PC-3 (cell line): Measurements from ENCODE around the gene SPATA17. TPM values are rescaled to one million over a fixed set of nuclear protein-coding genes. Genes with fewer than 3 reads are reported as not detected.

Source experiments
- ATAC-seq: fragments of 200-7000 bp; cut with Tn5 transposase; 2 replicates; pipeline ENCODE4 v1.9.1; 2020; ENCODE audit warnings: mild to moderate bottlenecking, moderate library complexity
- BruUV-seq: library from RNA; stranded (reverse); fragments of 400-500 nt; replicated peaks from 2 replicates; lab custom pipeline; 2021; lab: Mats Ljungman, UMichigan
- CTCF ChIA-PET: fragments of 300-600 bp; sonication (Branson Sonifier 250); formaldehyde crosslinking; loops from one replicate; lab custom pipeline; 2022; ENCODE audit warnings: antibody characterized with exemption; lab: Charles Lee
- POLR2A ChIA-PET: fragments of 300-600 bp; sonication (Branson Sonifier 250); formaldehyde crosslinking; loops from one replicate; lab custom pipeline; 2022; ENCODE audit warnings: antibody characterized with exemption; ENCODE audit not compliant: unreplicated experiment; lab: Charles Lee
- DNase-seq: peaks from one replicate; pipeline ENCODE4 v3.0.0-alpha.2; 2015
- H2AFZ ChIP-seq: fragments of 300-600 bp; sonication (generic); 2 replicates; pipeline ENCODE4 v1.6.0; 2016; ENCODE audit warnings: antibody characterized with exemption, low read length
- H3F3A ChIP-seq: fragments of 300-600 bp; sonication (generic); one replicate; pipeline ENCODE4 v1.6.0; 2017; ENCODE audit warnings: antibody characterized with exemption, low read length, control low read depth, mild to moderate bottlenecking; ENCODE audit not compliant: unreplicated experiment
- H3K27ac ChIP-seq: fragments of 300-600 bp; sonication (generic); 2 replicates; pipeline ENCODE4 v1.5.1; 2016; ENCODE audit warnings: mild to moderate bottlenecking, low read length
- H3K27me3 ChIP-seq: fragments of 300-600 bp; sonication (generic); 2 replicates; pipeline ENCODE4 v1.6.1; 2016; ENCODE audit warnings: low read length, mixed read lengths
- H3K36me3 ChIP-seq: fragments of 300-600 bp; sonication (generic); 2 replicates; pipeline ENCODE4 v1.6.1; 2016; ENCODE audit warnings: low read depth, mixed run types, low read length, mixed read lengths
- H3K4me1 ChIP-seq: fragments of 300-600 bp; sonication (generic); 2 replicates; pipeline ENCODE4 v1.5.1; 2016; ENCODE audit warnings: low read length; ENCODE audit not compliant: insufficient read depth
- H3K4me2 ChIP-seq: fragments of 300-600 bp; sonication (generic); 2 replicates; pipeline ENCODE4 v1.6.0; 2016; ENCODE audit warnings: low read length
- H3K4me3 ChIP-seq: fragments of 300-600 bp; sonication (generic); 2 replicates; pipeline ENCODE4 v1.5.1; 2016; ENCODE audit warnings: mild to moderate bottlenecking, low read length, mixed read lengths
- H3K79me2 ChIP-seq: fragments of 300-600 bp; sonication (generic); 2 replicates; pipeline ENCODE4 v1.6.1; 2017; ENCODE audit warnings: low read length, mixed read lengths
- H3K9ac ChIP-seq: fragments of 300-600 bp; sonication (generic); 2 replicates; pipeline ENCODE4 v1.6.0; 2016; ENCODE audit warnings: mild to moderate bottlenecking, low read length
- H3K9me2 ChIP-seq: fragments of 300-600 bp; sonication (generic); replicated peaks from 2 replicates; pipeline ENCODE4 v1.6.1; 2016; ENCODE audit warnings: mixed run types, low read length, mixed read lengths
- H3K9me3 ChIP-seq: fragments of 300-600 bp; sonication (generic); 2 replicates; pipeline ENCODE4 v1.6.1; 2016; ENCODE audit warnings: low read length, mixed read lengths
- H4K20me1 ChIP-seq: fragments of 300-600 bp; sonication (generic); 2 replicates; pipeline ENCODE4 v1.6.1; 2016; ENCODE audit warnings: low read length, mixed read lengths
- CTCF ChIP-seq: fragments of 300-600 bp; sonication (generic); conservative IDR thresholded peaks from 2 replicates; pipeline ENCODE4 v1.5.1; 2017; ENCODE audit warnings: antibody characterized with exemption, low read depth, mild to moderate bottlenecking, low read length
- EZH2 ChIP-seq: fragments of 300-600 bp; sonication (generic); IDR thresholded peaks from one replicate; pipeline ENCODE4 v1.6.1; 2017; ENCODE audit warnings: antibody characterized with exemption, mild to moderate bottlenecking, low read length; ENCODE audit not compliant: unreplicated experiment
- EZH2phosphoT487 ChIP-seq: fragments of 300-600 bp; sonication (generic); IDR thresholded peaks from 2 replicates; pipeline ENCODE4 v1.6.1; 2018; ENCODE audit warnings: mild to moderate bottlenecking, antibody characterized with exemption, low read length, borderline replicate concordance
- intact Hi-C: fragments of 100-400 bp; cut with micrococcal nuclease; formaldehyde crosslinking; loops from 2 replicates; pipeline ENCODE4 v1.9.0; 2023
- total RNA-seq: library from RNA; depleted of rRNA; stranded (reverse); fragments of >200 nt; gene quantifications from 2 replicates; pipeline ENCODE4 v1.2.3, GENCODE V29; 2014

Gene SPATA17
- total RNA-seq, 1 experiment from 2014 or later: 3.3 TPM

- DNase-seq: no peak
- Histone ChIP-seq H3K27ac (no peak overlapping the region), H2AFZ (no peak overlapping the region), H3K4me2 (no peak overlapping the region), H3K9ac (no peak overlapping the region), H3K36me3 (no peaks in the 10 kb centered on the region), H3K4me1 (no peaks in the 10 kb centered on the region), H3K27me3 (no peaks in the 10 kb centered on the region), H3F3A (no peaks in the 10 kb centered on the region), H4K20me1 (no peaks in the 10 kb centered on the region), H3K4me3 (no peak overlapping the region), H3K79me2 (no peaks in the 10 kb centered on the region), H3K9me2 (no peaks in the 10 kb centered on the region), H3K9me3 (no peaks in the 10 kb centered on the region)
- BruUV-seq: no TSS peak
- ATAC-seq: no peak
- no peak for TF ChIP-seq EZH2phosphoT487
- no peak for TF ChIP-seq EZH2
- TF ChIP-seq CTCF: no peak
- ChIA-PET CTCF (no interaction called here), POLR2A (no interaction called here)
- intact Hi-C loops: no loop called here
Observed at GRCh38 chr1:217791091-217791490, 159.9 kb downstream of the SPATA17 start.

- Histone ChIP-seq H3K4me1 (no peaks in the 10 kb centered on the region), H3K36me3 (no peaks in the 10 kb centered on the region), H3F3A (no peaks in the 10 kb centered on the region), H3K4me3 (no peak overlapping the region), H3K9me3 (no peaks in the 10 kb centered on the region), H3K4me2 (no peak overlapping the region), H3K9ac (no peak overlapping the region), H2AFZ (no peak overlapping the region), H4K20me1 (no peaks in the 10 kb centered on the region), H3K27ac (no peak overlapping the region), H3K9me2 (no peaks in the 10 kb centered on the region), H3K27me3 (no peaks in the 10 kb centered on the region), H3K79me2 (no peaks in the 10 kb centered on the region)
- no peak for ATAC-seq
- POLR2A ChIA-PET: no interaction called here
- intact Hi-C loops: no loop called here
- no TSS peak for BruUV-seq
- no peak for TF ChIP-seq EZH2
- TF ChIP-seq CTCF: no peak
- TF ChIP-seq EZH2phosphoT487: no peak
- CTCF ChIA-PET: interaction anchor here (0.5 kb wide), 1 partner anchor 26 kb away, joined by 3 read pairs; no protein-coding TSS in a partner anchor
- DNase-seq: no peak
Observed at GRCh38 chr1:217805792-217806191, 174.6 kb downstream of the SPATA17 start.

- POLR2A ChIA-PET: no interaction called here
- no peaks in the 10 kb centered on the region for H3K36me3 ChIP-seq
Observed at GRCh38 chr1:217812175-217812574, 181.0 kb downstream of the SPATA17 start.

More at GRCh38 chr1:217812175-217812574, 181.0 kb downstream of the SPATA17 start:
- no peaks in the 10 kb centered on the region for H4K20me1 ChIP-seq
- no peak overlapping the region for H3K9ac ChIP-seq
- no peaks in the 10 kb centered on the region for H3K27me3 ChIP-seq
- BruUV-seq: no TSS peak
- ATAC-seq: no peak
- no peak overlapping the region for H3K27ac ChIP-seq
- H3K79me2 ChIP-seq: no peaks in the 10 kb centered on the region
- no peak overlapping the region for H3K4me3 ChIP-seq
- H3K9me3 ChIP-seq: no peaks in the 10 kb centered on the region
- H3K9me2 ChIP-seq: no peaks in the 10 kb centered on the region
- intact Hi-C loops: no loop called here
- TF ChIP-seq EZH2: no peak
- DNase-seq: no peak
- no peaks in the 10 kb centered on the region for H3F3A ChIP-seq
- H3K4me2 ChIP-seq: no peak overlapping the region
- no peaks in the 10 kb centered on the region for H3K4me1 ChIP-seq
- H2AFZ ChIP-seq: no peak overlapping the region
- CTCF ChIA-PET: no interaction called here
